Right renal cortex interstitium (tissue), 3 donors: ENCODE measurements around the gene SNAP25. TPM values are rescaled to one million over a fixed set of nuclear protein-coding genes. Genes with fewer than 3 reads are reported as not detected.

Source experiments
- DNase-seq, 3 donors: peaks; one replicate each; pipeline ENCODE4 v3.0.0-alpha.2; 2013; ENCODE audit warnings: low read depth in 3 of 3, low spot score in 2 of 3
- polyA plus RNA-seq, 3 donors: library from polyadenylated mRNA; unstranded; fragments of 120-200 nt; gene quantifications; one replicate each; pipeline ENCODE4 v1.2.1, GENCODE V29; 2013; ENCODE audit not compliant: insufficient read length in 3 of 3

SNAP25 gene
- polyA plus RNA-seq, 3 donors, result 5.5 to 6.3 (median 5.9) TPM

GRCh38 chr20:10213526-10213925 is 5.1 kb upstream of the SNAP25 start:
- DNase-seq, result no peak

- peak in 2 of 3 donors; percentile 8 to 10 for DNase-seq
Observed at GRCh38 chr20:10216146-10216791, 2.4 kb upstream of the SNAP25 start.

DNA sequence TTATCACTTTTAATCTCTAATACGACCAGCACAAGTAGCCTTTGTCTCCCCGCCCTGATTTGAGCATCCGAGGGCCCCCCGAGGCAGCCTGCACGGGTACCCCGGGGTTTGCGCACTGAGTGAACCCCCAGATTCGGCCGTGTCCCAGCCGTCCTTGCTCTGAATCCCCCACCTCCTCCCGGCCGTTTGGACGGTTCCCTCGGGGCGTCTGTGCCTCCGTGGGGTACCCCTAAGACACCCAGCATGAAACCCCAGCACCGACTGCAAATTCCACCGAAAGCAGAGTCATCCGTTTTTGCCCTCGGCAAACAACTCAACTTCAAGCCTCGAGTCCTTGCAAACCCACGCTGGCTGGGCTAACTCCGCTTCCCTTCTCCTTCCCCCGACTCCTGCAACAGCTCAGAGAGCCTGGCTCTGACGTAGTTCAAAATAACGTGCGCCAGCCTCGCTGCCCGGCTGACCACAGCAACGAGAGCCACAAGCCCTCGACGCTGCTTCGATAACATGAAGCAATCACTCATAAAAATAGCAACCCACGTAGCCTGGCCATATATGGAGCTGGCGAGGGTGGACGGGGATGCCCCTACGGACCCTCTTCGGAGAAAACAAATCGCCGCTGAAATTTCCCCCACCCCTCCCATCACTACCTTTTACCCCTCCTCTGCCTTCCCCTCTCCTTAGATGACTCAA is 764 bp upstream of the SNAP25 start:
- peak in 2 of 3 donors; percentile 33 to 36 for DNase-seq

DNA sequence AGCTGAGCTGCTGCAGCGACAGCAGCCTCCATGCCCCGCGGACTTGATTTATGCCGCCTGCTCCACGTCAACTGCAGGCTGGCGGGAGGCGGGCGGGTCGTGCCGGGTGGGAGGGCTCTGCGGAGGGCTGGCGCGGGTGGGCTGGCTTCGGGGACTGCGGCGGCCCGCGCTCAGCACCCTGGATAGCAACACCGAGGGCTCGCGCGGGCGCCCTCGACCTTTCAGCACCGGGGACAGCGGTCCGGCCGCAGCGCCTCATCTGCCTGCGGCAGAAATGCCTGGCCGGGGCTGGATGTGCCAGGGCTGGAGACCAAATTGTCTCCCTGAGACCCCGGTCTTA is 792 bp downstream of the SNAP25 start:
- peak; percentile 56 to 74 (median 65) for DNase-seq

- no peak for DNase-seq
Observed at GRCh38 chr20:10219993-10220750, 1.5 kb downstream of the SNAP25 start.

- DNase-seq, result no peak
Observed at GRCh38 chr20:10221021-10221420, 2.4 kb downstream of the SNAP25 start.

- no peak for DNase-seq
Observed at GRCh38 chr20:10225439-10226060, 6.9 kb downstream of the SNAP25 start.

DNA sequence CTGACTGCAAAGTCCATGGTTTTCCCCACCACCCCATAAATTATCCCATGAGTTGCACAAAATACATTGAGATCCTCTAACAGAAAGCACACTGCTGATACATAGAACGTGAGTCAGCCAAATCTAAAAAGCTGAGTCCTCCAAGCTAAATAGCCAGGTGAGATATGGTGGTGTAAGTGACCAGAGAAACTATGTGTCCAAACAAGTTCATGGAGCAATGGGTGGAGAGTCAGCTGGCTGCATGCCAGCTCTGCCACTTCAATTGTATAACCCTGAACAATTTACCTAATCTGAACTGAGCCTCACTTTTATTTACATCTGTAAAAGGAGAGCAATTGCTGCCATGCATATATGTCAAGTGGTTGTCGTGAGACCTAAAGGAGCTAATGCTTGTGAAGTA is 9.7 kb downstream of the SNAP25 start:
- no peak for DNase-seq

DNA sequence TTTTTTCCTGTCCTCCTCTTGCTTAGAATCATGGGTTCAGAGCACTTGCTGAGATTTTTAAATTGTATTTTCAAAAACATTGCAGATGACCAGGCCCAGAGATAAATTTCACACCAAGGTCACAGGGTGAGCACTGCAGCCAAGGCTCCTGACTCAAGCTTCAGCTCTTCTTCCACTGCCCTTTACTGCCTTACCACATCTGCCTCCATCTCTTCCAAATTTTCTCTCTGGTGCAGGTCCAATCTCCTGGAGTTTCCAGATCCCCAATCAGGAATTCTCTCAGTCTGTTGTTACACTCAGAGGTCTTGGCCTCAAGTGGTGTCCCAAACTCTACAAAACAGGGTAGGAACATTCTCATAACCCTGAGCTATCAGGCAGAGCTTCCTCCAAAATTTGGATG is 12.7 kb downstream of the SNAP25 start:
- DNase-seq, result no peak

DNA sequence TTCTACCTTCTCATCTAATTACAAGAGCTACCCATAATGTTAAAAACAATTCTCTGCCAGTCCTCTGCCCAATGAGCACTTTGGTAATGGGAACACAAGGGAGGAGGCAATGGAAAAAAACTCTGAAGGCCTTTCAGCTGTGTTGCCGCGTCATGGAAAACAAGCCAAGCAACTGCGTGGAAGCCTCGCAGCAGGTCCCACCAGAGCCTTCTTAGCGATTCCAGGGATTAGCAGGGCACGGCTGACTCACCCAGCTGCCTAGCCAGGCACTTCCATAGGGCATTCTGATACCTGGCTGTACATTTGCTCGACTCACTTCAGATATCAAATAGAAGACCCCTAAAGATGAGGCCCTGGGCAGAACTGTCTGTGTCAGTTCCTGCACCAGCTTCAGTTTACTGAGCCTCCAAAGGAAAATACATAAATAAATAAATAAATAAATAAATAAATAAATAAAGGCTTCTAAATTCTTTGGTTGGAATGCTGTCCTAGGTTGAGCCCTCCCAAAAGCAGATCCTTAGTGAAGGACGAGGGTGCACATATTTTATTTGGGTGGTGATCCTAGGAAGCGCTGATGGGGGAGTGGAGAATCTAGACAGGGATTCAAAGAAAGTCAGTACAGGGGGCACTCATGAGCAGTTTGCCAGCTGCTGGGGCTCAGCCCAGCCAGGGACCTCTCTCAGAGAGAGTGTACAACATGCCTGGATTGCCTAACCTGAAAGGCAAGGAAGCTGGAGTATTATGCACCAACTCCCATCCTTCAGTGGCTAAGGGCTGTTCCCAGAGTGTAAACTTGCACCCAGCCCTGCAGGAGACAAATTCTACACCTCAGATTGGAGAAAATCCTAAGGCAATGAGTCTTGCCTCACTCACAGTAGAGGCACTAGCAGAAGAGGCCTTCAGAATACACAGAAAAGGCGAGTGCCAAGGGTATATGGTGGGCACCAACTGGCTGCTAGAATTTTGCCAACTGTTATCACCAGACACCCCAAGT is 18.2 kb downstream of the SNAP25 start:
- DNase-seq, result no peak

- no peak for DNase-seq
Observed at GRCh38 chr20:10239954-10240353, 21.3 kb downstream of the SNAP25 start.

GRCh38 chr20:10240655-10241054 is 22.0 kb downstream of the SNAP25 start:
- DNase-seq, result no peak

DNA sequence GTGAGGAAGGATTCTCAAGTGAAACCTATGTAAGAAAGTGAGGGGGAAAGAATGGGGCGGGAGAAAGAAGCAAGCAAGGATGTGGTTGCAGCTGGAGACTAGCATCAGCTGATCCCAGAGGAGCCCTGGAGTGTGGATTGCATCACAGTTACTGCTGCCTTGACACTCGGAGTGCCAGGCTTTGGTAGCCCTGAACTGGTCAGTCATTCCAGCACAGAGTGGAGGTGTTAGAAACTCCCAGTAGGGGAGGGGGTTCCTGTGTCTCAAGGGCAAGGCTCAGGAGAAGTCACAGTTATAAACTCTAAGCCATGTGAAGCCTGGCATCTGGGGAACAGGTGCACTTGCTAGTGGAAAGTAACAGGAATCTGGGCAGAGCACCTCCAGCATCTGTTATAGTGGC is 23.5 kb downstream of the SNAP25 start:
- DNase-seq, result no peak

DNA sequence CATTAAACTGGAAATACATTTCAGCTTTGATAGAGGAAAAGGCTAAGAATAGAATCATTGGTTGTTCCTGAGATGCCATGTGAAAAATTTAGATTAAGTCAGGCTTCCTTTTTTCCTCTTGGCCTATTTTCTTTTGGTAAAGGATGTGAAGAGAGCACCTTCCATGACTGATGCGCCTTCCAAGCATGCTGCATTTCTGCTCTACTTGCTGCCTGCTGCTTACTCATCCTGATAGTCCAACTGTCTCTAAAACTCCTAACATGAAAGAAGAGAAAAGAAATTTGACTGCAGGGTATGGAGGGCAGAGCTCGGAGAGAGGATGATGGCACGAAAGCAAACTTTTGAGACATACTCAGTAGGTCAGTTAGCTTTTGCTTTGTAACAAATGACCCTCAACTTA is 28.8 kb downstream of the SNAP25 start:
- DNase-seq, result no peak

DNA sequence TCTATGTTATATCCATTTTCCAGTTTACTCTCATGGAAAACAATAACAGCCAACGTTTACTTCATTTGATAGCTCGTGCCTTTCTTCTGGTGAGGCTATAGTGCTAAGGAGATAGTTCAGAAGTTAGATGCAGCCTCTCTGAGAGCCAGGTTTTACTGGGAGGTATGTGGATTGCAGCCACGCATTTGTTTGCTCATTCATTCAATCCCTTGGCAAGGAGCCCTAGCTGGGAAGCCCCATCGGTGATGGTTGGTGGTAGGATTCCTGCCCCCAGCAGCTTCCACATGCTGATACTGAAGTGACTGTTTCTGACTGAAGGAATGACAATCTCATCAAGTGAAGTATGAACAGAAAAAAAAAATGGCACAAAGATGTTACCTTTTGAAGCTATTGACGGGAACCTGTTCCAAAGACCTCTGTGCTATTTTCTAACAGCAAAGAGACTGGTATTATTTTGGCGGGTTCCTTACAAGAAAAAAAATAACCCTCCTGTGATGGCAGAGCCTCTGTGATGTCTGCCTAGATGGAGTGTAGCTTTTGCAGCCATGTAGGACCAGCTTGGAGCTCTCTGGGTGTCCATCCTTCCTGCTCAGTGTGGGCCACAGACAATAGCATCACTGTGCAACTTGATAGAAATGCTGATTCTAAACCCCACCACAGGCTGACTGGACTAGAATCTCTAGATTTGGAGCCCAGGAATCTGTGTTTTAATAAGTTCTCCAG is 30.6 kb downstream of the SNAP25 start:
- DNase-seq, result no peak

DNA sequence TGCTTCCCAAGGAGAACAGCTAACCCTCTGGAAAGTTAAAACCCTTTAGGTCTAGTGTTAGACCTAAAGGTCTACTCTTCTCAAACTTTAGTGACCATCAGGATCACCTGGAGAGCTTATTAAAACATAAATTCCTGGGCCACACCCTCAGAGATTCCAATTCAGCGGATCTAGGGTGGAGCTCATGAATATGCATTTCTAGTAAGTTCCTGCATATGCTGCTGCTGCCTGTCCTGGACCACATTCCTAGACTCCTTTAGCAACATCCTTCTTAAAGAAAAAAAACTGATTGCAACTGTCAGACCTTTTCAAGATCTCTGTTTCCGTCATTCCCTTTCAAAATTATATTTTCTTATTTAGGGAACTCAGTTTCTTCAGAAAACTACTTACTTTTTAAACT is 31.2 kb downstream of the SNAP25 start:
- DNase-seq, result no peak

GRCh38 chr20:10250902-10251301 is 32.3 kb downstream of the SNAP25 start:
- DNase-seq, result no peak

DNA sequence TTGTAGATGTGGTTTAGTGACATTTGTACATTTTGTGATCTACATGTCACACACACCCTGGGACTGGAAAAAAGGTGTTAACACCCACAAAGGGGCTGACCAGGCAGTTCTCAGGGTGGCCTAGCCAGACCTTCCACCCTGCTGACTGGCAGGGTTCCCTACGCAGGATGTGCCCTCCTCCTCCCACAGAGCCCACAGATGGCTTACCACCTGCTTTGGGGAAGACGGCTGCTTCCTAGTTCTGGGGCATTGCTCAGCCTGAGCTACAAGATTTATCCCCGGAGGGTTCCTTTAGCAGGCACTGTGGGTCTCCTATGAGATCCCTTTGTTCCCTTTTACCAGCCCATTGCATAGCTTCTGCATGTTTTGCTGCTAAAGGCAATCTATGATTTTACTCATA is 35.1 kb downstream of the SNAP25 start:
- no peak for DNase-seq

DNA sequence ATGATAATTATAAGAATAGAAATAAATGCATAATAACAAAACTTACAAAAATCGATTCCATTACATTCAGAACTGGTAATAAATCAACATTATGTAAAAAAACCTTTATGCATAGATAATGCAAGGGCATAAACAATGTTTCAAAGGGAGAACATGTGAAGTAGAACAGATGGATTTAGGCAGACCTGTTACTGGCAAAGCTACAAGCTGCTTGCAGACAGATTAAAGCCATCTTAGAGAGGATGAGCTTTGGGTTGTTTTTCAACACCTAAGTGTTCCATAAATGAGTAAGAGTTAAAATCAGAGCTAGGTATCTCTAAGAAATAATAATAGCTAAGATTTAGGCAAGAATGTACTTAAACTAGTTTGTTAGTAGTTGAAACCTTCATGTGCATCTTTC is 37.2 kb downstream of the SNAP25 start:
- no peak for DNase-seq

DNA sequence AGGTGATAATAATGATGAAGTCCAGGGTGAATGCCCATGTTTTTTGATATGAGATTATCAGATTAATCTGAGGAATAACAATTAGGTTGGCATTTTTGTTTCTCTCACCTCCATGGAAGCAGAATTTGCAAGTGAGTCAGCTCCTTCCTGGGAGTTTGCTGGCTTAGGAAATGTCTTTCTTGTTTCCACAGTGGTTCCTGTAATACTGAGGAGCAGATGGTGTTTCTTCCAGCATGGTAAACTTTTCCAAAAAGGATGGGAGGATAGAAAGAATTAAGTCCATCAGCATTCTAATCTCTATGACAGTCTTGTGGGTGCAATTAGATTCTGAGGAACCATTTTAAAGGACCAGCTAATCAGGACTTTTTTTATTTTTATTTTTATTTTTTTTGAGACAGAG is 40.5 kb downstream of the SNAP25 start:
- DNase-seq, result no peak
